Measurements from ENCODE around the gene CNR2.
"Not testable (repeated sequence)": the region's sequence is repeated elsewhere in the genome, so short reads cannot be mapped to it uniquely, and the experiment has no call there.

CNR2 gene

GRCh38 chr1:23882746-23883145, 30.4 kb downstream of the CNR2 start:
- DNase-seq (ENCODE audit: low read depth): no peak

- no peak for DNase-seq (ENCODE audit: low read depth)
These were observed 33.4 kb downstream of the CNR2 start for GRCh38 chr1:23879809-23880208.

GRCh38 chr1:23878668-23879067, 34.5 kb downstream of the CNR2 start:
- no peak for DNase-seq (ENCODE audit: low read depth)

GRCh38 chr1:23875382-23875781, 37.8 kb downstream of the CNR2 start:
- no peak for DNase-seq (ENCODE audit: low read depth)

- DNase-seq (ENCODE audit: low read depth): no peak
These were observed 40.7 kb downstream of the CNR2 start for GRCh38 chr1:23872421-23872820.

- no peak for DNase-seq (ENCODE audit: low read depth)
These were observed 44.1 kb downstream of the CNR2 start for GRCh38 chr1:23869051-23869450.

DNA sequence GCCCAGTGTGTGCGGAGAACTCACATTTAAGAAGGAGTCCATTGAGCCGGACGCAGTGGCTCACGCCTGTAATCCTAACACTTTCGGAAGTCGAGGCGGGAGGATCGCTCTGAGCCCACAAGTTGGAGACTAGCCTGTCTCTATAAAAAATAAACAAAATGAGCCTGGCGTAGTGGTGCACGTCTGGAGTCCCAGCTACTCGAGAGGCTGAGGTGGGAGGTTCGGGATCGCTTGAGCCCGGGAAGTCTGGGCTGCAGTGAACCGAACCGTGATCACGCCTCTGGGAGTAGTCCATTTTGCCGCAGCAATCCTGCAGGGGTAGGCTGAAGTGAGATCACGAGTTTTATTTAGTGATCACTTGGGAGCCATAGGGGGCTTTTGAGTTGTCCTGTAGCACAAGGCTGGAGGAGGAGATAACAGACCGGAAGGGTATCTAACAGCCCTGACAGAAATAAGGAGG, 44.6 kb downstream of the CNR2 start:
- DNase-seq (ENCODE audit: low read depth): no peak

DNA sequence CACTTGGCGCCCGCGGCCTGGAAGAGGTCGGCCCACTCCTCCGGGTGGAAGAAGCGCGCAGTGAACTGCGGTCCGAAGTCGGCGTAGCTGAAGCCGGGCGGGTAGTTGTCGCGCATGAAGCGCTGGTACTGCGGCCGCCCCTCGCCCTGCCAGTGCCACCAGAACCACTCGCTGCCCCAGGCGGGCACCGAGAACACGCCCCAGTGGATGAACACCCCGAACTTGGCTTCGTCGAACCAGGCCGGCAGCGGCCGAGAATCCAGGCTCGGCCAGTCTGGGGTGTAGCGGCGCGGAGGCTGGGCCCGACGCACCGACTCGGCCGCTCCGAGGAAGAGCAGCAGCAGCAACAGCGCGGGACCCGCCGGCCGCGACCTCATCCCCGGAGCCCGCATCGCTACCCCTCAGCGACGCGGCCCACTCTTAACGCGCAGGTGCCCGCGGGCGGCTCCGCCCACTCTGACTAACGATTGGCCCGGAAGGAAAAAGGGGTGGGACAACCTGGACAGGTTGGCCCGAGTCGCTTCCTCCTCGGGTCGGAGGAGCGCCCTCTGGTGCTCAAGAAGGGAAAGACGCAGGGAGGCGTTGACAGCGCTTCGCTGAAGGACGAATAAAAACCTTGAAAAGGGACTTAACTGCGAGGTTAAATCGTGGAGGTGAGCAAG, 45.1 kb downstream of the CNR2 start, which contains the start of gene FUCA1:
Gene FUCA1, minus strand, starts transcription at position 396 of the 662 bp plus-strand sequence. Its CDS starts 4 bp downstream, at position 392.
- DNase-seq (ENCODE audit: low read depth): peak; percentile 82

DNA sequence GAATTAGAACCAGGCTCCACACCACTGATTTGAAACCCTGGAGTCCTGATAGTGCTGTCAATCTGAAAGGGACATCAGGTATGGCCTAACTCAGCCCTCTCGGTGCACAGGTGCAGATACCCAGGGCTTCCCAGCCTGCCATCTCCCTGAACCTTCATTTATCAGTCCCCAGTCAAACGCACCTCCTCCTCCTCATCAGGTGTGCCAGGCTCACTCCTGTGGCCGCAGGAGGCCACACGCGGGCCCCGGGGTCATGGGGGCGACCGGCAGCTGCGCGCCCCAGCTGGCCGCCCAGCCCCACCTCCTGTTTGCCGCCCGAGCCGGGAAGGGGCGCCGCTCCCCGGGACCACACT, 45.6 kb downstream of the CNR2 start:
- no peak for DNase-seq (ENCODE audit: low read depth)

GRCh38 chr1:23865543-23865930, 47.6 kb downstream of the CNR2 start:
- no peak for DNase-seq (ENCODE audit: low read depth)

DNA sequence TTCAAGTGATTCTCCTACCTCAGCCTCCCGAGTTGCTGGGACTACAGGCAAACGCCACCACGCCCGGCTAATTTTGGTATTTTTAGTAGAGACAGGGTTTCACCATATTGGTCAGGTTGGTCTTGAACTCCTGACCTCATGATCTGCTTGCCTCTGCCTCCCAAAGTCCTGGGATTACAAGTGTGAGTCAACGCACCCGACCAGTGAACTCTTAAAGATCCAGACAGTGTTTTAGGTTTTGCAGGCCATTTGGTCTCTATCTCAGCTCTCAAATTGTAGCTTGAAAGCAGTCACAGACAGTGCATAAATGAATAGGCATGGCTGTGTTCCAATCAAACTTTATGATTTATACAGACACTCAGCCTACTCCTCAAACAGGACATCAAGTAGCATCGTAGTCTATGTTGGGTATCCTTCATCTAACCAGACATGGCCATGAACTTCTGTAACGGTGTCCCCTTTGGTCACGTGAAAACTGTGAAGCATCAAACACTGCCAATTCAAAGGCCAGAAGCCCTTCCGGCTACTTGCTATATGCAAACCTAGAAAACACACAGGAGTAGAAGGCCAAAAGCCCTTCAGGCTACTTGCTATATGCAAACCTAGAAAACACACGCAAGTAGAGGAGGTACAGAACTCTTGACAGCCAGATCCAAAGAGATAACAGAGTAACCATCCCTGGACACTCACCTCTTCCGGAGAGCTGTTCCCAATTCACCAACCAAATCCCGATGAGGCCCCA, 48.2 kb downstream of the CNR2 start:
- DNase-seq (ENCODE audit: low read depth): no peak

GRCh38 chr1:23862640-23863039, 50.5 kb downstream of the CNR2 start:
- DNase-seq (ENCODE audit: low read depth): no peak

GRCh38 chr1:23854568-23854967, 58.6 kb downstream of the CNR2 start:
- no peak for DNase-seq (ENCODE audit: low read depth)

- not testable (repeated sequence) for DNase-seq (ENCODE audit: low read depth)
These were observed 60.0 kb downstream of the CNR2 start for GRCh38 chr1:23853124-23853523.

- DNase-seq (ENCODE audit: low read depth): not testable (repeated sequence)
These were observed 61.8 kb downstream of the CNR2 start for GRCh38 chr1:23851406-23851805.

DNA sequence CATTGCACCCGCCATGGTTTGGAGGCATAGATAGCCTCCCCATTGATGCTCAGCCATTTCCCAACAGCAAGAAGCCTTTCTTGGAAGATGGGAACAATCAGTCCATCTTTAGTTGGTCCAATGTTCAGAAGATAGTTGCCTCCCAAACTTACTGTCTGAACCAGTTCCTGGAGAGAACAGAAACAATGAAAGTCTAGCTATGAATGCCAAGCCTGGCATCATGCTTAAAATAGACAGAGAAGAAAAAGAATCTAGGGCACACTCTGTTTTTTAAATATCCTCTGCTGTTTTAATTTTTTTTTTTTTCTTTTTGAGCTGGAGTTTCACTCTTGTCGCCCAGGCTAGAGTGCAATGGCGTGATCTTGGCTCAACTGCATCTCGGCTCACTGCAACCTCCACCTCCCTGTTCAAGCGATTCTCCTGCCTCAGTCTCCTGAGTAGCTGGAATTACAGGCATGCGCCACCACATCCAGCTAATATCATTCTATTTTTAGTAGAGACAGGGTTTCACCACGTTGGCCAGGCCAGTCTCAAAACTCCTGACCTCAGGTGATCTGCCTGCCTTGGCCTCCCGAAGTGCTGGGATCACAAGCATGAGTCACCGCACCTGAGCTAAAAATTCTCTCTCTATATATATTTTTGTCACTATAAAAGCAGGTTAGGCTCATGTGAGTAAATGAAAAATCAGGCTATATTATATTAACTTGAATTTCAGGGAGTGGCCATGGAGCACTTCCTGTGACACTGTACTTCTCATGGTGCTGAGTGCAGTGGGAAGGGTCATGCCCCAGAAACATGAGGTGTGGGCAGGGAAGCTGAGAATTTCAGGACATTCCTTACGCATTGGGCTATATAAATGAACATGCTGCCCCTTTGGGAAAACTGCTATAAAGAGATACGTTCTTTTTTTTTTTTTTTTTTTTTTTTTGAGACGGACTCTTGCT, 64.2 kb downstream of the CNR2 start:
- no peak for DNase-seq (ENCODE audit: low read depth)

DNA sequence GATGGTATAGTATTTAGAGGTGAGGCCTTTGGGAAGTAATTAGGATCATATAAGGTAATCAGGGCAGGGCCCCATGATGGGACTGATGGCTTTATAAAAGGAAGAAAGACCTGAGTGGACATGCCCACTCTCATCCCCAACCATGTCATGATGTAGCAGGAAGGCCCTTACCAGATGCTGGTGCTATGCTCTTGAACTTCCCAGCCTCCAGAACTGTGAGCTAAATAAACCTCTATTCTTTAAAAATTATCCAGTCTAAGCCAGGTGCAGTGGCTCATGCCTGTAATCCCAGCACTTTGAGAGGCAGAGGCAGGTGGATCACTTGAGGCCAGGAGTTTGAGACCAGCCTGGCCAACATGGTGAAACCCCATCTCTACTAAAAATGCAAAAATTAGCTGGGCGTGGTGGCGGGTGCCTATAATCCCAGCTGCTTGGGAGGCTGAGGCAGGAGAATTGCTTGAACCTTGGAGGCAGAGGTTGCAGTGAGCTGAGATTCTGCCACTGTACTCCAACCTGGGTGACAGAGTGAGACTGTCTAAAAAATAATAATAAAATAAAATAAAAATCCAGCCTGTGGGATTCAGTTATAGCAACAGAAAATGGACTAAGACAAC, 65.6 kb downstream of the CNR2 start:
- DNase-seq (ENCODE audit: low read depth): not testable (repeated sequence)

DNA sequence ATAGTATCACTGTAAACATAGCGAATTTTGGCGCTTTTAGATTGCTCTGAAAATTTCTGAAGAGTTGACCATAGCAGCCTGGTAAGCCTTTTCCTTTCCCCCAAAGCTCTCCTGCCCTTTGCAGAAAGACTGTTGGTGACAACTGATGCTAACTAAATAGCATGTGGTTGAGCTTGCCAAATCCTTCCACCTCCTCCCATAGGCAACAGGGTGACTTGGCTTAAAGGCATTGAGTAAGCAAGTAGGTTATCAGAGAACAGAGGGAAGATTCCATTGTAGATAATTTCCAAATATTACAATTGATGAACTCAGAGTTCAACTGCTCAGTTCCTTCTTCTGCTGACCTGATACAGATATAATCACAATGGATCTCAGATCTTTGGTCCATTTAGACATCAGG, 68.0 kb downstream of the CNR2 start:
- no peak for DNase-seq (ENCODE audit: low read depth)

DNA sequence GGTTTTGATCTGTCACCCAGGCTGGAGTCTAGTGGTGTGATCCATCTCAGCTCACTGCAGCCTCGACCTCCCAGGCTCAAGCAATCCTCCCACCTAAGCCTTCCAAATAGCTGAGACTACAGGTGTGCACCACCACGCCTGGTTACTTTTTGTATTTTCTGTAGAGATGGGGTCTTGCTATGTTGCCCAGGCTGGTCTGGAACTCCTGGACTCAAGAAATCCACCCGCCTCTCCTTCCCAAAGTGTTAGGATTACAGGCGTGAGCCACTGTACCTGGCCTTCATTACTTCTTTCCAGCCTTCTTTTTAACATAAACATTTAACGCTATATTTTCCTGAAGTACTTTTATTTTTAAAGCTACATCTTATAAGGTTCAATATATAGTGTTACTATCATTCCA, 69.5 kb downstream of the CNR2 start:
- no peak for DNase-seq (ENCODE audit: low read depth)

DNA sequence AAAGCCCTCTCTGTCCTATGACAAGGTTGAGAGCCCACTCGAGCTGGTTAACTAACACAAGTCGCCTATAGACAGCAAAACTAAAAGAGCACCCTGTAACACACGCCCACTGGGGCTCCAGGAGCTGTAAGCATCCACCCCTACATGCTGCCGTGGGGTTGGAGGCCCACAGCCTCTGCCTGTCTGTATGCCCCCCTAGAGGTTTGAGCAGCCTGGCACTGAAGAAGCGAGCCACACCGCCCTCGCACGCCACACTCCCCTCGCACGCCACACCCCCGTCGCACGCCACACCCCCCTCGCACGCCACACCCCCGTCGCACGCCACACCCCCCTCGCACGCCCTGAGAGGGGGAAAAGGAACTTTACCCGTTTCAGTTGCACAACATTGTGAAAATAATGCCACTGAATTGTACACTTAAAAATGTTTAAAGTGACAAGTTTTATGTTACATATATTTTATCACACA, 74.7 kb downstream of the CNR2 start:
- peak; percentile 57 for DNase-seq (ENCODE audit: low read depth)

- DNase-seq (ENCODE audit: low read depth): no peak
These were observed 75.3 kb downstream of the CNR2 start for GRCh38 chr1:23837908-23838307.

GRCh38 chr1:23836037-23836436, 77.1 kb downstream of the CNR2 start:
- DNase-seq (ENCODE audit: low read depth): no peak

All from stimulated activated CD8-positive, alpha-beta memory T cell treated with anti-CD3 and anti-CD28 coated beads, Interleukin-7, amount 100 ng/mL, for 24 hours (primary cell).